Tibial nerve (tissue), 4 donors: ENCODE data around the gene ACSL1. TPM values are rescaled to one million over a fixed set of nuclear protein-coding genes. Genes with fewer than 3 reads are reported as not detected.

Source experiments
- DNase-seq, 2 donors: peaks; one replicate each; pipeline ENCODE4 v3.0.0-alpha.2; 2019; ENCODE audit warnings: low spot score in 2 of 2
- H3K27ac ChIP-seq, 4 donors: fragments of 200-600 bp; sonication (generic) in 3 of 4; one replicate each; pipeline ENCODE4 v1.5.1; 2017 to 2019; ENCODE audit warnings: mild to moderate bottlenecking in 1 of 4
- H3K27me3 ChIP-seq, 2 donors: fragments of 200-600 bp; sonication (generic) in 1 of 2; one replicate each; pipeline versions ENCODE4 v1.5.1 to v1.6.0; 2017 to 2019
- H3K36me3 ChIP-seq, 3 donors: fragments of 200-600 bp; sonication (generic); one replicate each; pipeline ENCODE4 v1.5.1; 2018 to 2019
- H3K4me1 ChIP-seq, 4 donors: fragments of 200-600 bp; sonication (generic) in 3 of 4; one replicate each; pipeline ENCODE4 v1.5.1; 2017 to 2019
- H3K4me3 ChIP-seq, 4 donors: fragments of 200-600 bp; sonication (generic) in 3 of 4; one replicate each; pipeline ENCODE4 v1.5.1; 2017 to 2019; ENCODE audit warnings: mild to moderate bottlenecking in 1 of 4, moderate library complexity in 1 of 4
- H3K9me3 ChIP-seq, 4 donors: fragments of 200-600 bp; sonication (generic) in 3 of 4; one replicate each; pipeline ENCODE4 v1.5.1; 2017 to 2019
- CTCF ChIP-seq, 5 experiments: fragments of 200-600 bp in 3 of 5; fragments of 450-650 bp in 2 of 5; sonication (generic) in 3 of 5; IDR thresholded peaks; one replicate each; pipeline ENCODE4 v1.5.1; 2016 to 2019; ENCODE audit warnings: antibody characterized with exemption in 5 of 5, mild to moderate bottlenecking in 3 of 5, moderate library complexity in 2 of 5
- EP300 ChIP-seq, 2 donors: sonication (generic); formaldehyde crosslinking; IDR thresholded peaks; one replicate each; pipeline ENCODE4 v1.6.1; 2017; ENCODE audit warnings: antibody characterized with exemption in 2 of 2, mild to moderate bottlenecking in 1 of 2
- POLR2A ChIP-seq, 2 donors: fragments of 450-650 bp; IDR thresholded peaks; one replicate each; pipeline ENCODE4 v1.6.1; 2017; ENCODE audit warnings: antibody characterized with exemption in 2 of 2, mild to moderate bottlenecking in 2 of 2, moderate library complexity in 2 of 2
- whole genome bisulfite sequencing, 2 donors: methylation state at CpG; one replicate each; pipeline ENCODE4 v1.1.5; 2018; 5-methylcytosine and 5-hydroxymethylcytosine counted together
- total RNA-seq, 4 donors: library from RNA; depleted of rRNA; stranded (reverse); fragments of >200 nt; gene quantifications; one replicate each; pipeline ENCODE4 v1.1.0, GENCODE V29; 2016

ACSL1 gene
- total RNA-seq, 4 donors from 2014 or later, result 112 to 384 (median 211) TPM

GRCh38 chr4:184831153-184831552 lies 5.4 kb upstream of the ACSL1 start:
- peaks cover 0 to 6% (median 0%) of the 10 kb centered on the region in 4 donors for H3K4me1 ChIP-seq
- H3K27me3 ChIP-seq, result no peaks in the 10 kb centered on the region
- no peak overlapping the region for H3K27ac ChIP-seq
- TF ChIP-seq CTCF (IDR thresholded peaks at IDR 0.05), result no peak
- TF ChIP-seq EP300 (IDR thresholded peaks at IDR 0.05), result no peak
- TF ChIP-seq POLR2A (IDR thresholded peaks at IDR 0.05), result no peak
- no peak overlapping the region for H3K4me3 ChIP-seq
- H3K9me3 ChIP-seq, result no peaks in the 10 kb centered on the region
- WGBS, 2 donors, result 80 to 91% methylated on average over 5 of the region's 5 CpGs
- DNase-seq, result no peak
- no peaks in the 10 kb centered on the region for H3K36me3 ChIP-seq

- H3K9me3 ChIP-seq, result no peaks in the 10 kb centered on the region
- H3K27ac ChIP-seq, result peak overlapping the region; percentile 34 to 87 (median 84)
- WGBS, 2 donors, result 61% methylated on average over 12 to 15 of the region's 15 CpGs
- DNase-seq, result no peak
- no peaks in the 10 kb centered on the region for H3K27me3 ChIP-seq
- peaks cover 0 to 30% (median 7%) of the 10 kb centered on the region in 4 donors for H3K4me1 ChIP-seq
- TF ChIP-seq POLR2A (IDR thresholded peaks at IDR 0.05) (no peak), EP300 (IDR thresholded peaks at IDR 0.05) (no peak), CTCF (IDR thresholded peaks at IDR 0.05) (no peak)
- no peaks in the 10 kb centered on the region for H3K36me3 ChIP-seq
- peak overlapping the region; percentile 48 to 78 (median 76) for H3K4me3 ChIP-seq
These were observed 1.0 kb upstream of the ACSL1 start for GRCh38 chr4:184826691-184827270.

- peak overlapping the region; percentile 48 to 78 (median 64) for H3K4me3 ChIP-seq
- TF ChIP-seq EP300 (IDR thresholded peaks at IDR 0.05) (peak in 1 of 2 donors; percentile 31), POLR2A (IDR thresholded peaks at IDR 0.05) (no peak)
- no peak for DNase-seq
- peaks cover 0 to 31% (median 7%) of the 10 kb centered on the region in 4 donors for H3K4me1 ChIP-seq
- WGBS, 2 donors, result 2% methylated on average over 27 to 68 of the region's 92 CpGs
- H3K9me3 ChIP-seq, result no peaks in the 10 kb centered on the region
- no peaks in the 10 kb centered on the region for H3K36me3 ChIP-seq
- H3K27ac ChIP-seq, result peak overlapping the region; percentile 25 to 87 (median 77)
- H3K27me3 ChIP-seq, result no peaks in the 10 kb centered on the region
These were observed 450 bp downstream of the ACSL1 start for GRCh38 chr4:184825141-184825895.

- H3K9me3 ChIP-seq, result no peaks in the 10 kb centered on the region
- peaks cover 0 to 37% (median 7%) of the 10 kb centered on the region in 4 donors for H3K4me1 ChIP-seq
- DNase-seq, result no peak
- 20 to 21% methylated on average over 6 of the region's 6 CpGs for WGBS, 2 donors
- H3K27ac ChIP-seq, result peak overlapping the region; percentile 25 to 87 (median 77)
- peak overlapping the region; percentile 48 to 78 (median 64) for H3K4me3 ChIP-seq
- TF ChIP-seq POLR2A (IDR thresholded peaks at IDR 0.05) (no peak), EP300 (IDR thresholded peaks at IDR 0.05) (no peak), CTCF (IDR thresholded peaks at IDR 0.05) (no peak)
- H3K36me3 ChIP-seq, result no peaks in the 10 kb centered on the region
- no peaks in the 10 kb centered on the region for H3K27me3 ChIP-seq
These were observed 1.0 kb downstream of the ACSL1 start for GRCh38 chr4:184824776-184825084.

GRCh38 chr4:184824081-184824775 lies 1.5 kb downstream of the ACSL1 start:
- Histone ChIP-seq H3K9me3 (no peaks in the 10 kb centered on the region), H3K27me3 (no peaks in the 10 kb centered on the region), H3K4me1 (peaks cover 0 to 40% (median 7%) of the 10 kb centered on the region in 4 donors), H3K36me3 (no peaks in the 10 kb centered on the region), H3K4me3 (peak overlapping the region; percentile 48 to 78 (median 64)), H3K27ac (peak overlapping the region in 3 of 4 donors; percentile 5 to 87 (median 82))
- no peak for TF ChIP-seq EP300 (IDR thresholded peaks at IDR 0.05)
- TF ChIP-seq POLR2A (IDR thresholded peaks at IDR 0.05), result no peak
- no peak for TF ChIP-seq CTCF (IDR thresholded peaks at IDR 0.05)
- DNase-seq, result no peak
- WGBS, 2 donors, result 87 to 90% methylated on average over 13 of the region's 13 CpGs
